Tongue (tissue), 2 donors: Measurements from ENCODE around the gene TRPM4. TPM values are rescaled to one million over a fixed set of nuclear protein-coding genes. Genes with fewer than 3 reads are reported as not detected.

Experiments used
- DNase-seq: peaks from one replicate; pipeline ENCODE4 v3.0.0-alpha.2; 2015
- total RNA-seq: library from RNA; depleted of rRNA; stranded (reverse); fragments of >200 nt; gene quantifications from one replicate; pipeline ENCODE4 v1.2.3, GENCODE V29; 2014

The TRPM4 gene
- total RNA-seq, 1 donor from 2014 or later, result 28.2 TPM

DNA sequence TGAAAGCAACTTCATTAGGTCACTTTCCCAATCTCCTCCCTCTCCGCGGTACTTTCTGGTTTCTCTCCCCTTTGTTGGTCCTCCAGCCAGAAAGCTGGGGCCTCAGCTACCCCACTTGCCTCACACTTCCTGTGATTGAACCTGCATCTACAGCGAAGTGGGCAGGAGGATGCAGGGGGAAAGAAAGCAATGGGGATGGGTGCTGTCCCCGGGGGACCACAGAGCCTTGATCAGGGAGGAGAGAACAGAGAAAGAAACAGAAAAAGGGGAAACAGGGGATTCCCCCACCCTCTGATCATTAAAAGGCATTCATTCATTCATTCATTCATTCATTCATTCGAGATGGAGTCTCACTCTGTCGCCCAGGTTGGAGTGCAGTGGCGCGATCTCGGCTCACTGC lies 74.2 kb downstream of the TRPM4 start:
- DNase-seq, result no peak

DNA sequence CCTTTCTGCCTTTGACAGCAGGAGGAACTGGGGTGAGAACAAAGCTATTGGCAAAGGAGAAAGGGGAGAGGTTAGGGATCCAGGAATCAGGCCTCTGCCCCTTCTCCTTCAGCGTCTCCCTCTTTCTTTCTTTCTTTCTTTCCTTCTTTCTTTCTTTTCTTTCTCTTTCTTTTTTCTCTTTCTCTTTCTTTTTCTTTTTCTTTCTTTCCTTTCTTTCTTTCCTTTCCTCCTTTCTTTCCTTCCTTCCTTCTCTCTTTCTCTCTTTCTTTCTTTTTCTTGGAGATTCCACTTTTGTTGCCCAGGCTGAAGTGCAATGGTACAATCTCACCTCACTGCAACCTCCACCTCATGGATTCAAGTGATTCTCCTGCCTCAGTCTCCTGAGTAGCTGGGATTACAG lies 75.6 kb downstream of the TRPM4 start:
- no peak for DNase-seq

GRCh38 chr19:49241769-49242168 lies 84.2 kb downstream of the TRPM4 start:
- DNase-seq, result no peak

GRCh38 chr19:49243129-49243528 lies 85.5 kb downstream of the TRPM4 start:
- no peak for DNase-seq

DNA sequence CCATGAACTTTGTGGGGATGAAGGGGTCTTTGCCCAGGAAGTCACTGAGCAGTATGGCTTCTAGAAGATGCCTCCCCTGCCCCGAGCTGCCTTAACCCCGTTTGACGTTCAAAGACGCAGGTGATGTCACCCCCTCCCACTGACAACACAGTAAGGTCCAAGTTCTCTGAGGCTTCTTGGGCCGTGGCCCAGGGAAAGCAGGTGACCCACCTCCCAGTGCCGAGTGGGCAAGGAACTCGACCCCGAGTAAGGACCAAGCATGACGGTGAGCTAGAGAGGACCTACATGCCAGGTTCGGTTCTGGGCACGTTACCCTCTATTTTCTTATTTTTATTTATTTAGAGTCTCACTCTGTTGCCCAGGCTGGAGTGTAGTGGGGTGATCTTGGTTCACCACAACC lies 86.1 kb downstream of the TRPM4 start:
- DNase-seq, result no peak

DNA sequence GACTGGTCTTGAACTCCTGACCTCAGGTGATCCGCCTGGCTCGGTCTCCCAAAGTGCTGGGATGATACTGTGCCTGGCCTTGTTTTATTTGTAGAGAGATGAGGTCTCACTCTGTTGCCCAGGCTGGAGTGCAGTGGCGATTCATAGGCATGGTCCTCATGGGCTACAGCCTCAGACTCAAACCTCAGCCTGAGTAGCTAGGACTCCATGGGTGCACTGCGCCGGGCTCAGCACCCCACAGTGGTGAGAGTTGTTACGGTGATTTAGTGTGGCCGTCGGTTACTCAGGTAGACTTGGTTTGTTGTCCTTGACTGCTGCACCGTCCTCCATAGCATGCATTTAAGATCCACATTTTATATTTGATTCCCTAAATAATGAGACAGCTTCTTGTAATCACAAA lies 86.7 kb downstream of the TRPM4 start:
- no peak for DNase-seq

GRCh38 chr19:49247676-49248075 lies 90.1 kb downstream of the TRPM4 start:
- DNase-seq, result no peak

- DNase-seq, result no peak
Measured at GRCh38 chr19:49249933-49250332, 92.3 kb downstream of the TRPM4 start.

GRCh38 chr19:49255674-49256073 lies 98.1 kb downstream of the TRPM4 start:
- DNase-seq, result no peak

DNA sequence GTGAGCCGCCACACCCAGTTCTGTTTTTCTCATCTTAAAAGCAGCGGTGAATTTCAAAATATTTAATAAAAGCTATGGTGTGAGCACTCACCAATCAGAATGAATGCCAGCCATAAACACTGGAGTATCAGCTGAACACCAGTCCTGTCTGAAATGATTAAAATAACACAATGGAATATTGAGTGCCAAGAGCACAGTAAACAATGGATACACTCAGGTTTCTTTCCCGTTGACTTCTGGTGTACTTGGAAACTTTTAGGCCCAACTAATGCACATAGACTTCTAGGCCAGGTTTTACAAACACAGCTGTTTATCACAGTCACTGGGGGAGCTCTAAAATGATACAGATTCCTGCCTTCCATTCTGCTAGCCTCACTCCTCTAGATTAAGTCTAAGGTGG lies 99.1 kb downstream of the TRPM4 start:
- no peak for DNase-seq

Other genes starting within 250 kb of the TRPM4 start
- gene DHDH, start 224.1 kb upstream of the TRPM4 start, total RNA-seq, result not detected
- gene BAX, start 202.9 kb upstream of the TRPM4 start, total RNA-seq, result 22.1 TPM
- 430 TPM for gene FTL, start 192.5 kb upstream of the TRPM4 start, total RNA-seq
- 88.6 TPM for gene GYS1, start 164.5 kb upstream of the TRPM4 start, total RNA-seq
- gene RUVBL2, start 163.9 kb upstream of the TRPM4 start, total RNA-seq, result 96.6 TPM
- gene LHB, start 140.7 kb upstream of the TRPM4 start, total RNA-seq, result not detected
- gene CGB3, start 133.5 kb upstream of the TRPM4 start, total RNA-seq, result not detected
- not detected for gene CGB2, start 125.9 kb upstream of the TRPM4 start, total RNA-seq
- gene CGB1, start 120.9 kb upstream of the TRPM4 start, total RNA-seq, result not detected
- gene CGB5, start 113.9 kb upstream of the TRPM4 start, total RNA-seq, result not detected
- gene CGB8, start 108.7 kb upstream of the TRPM4 start, total RNA-seq, result not detected
- 0.21 TPM for gene CGB7, start 100.0 kb upstream of the TRPM4 start, total RNA-seq
- 6.5 TPM for gene NTF4, start 93.0 kb upstream of the TRPM4 start, total RNA-seq
- gene KCNA7, start 85.1 kb upstream of the TRPM4 start, total RNA-seq, result 15.7 TPM
- gene SNRNP70, start 72.3 kb upstream of the TRPM4 start, total RNA-seq, result 150 TPM
- 6.1 TPM for gene LIN7B, start 43.4 kb upstream of the TRPM4 start, total RNA-seq
- 0.51 TPM for gene C19orf73, start 38.6 kb upstream of the TRPM4 start, total RNA-seq
- gene PPFIA3, start 38.2 kb upstream of the TRPM4 start, total RNA-seq, result 9.7 TPM
- 154 TPM for gene HRC, start 2.4 kb upstream of the TRPM4 start, total RNA-seq
- gene SLC6A16, start 167.4 kb downstream of the TRPM4 start, total RNA-seq, result 0.51 TPM
- 2.3 TPM for gene CD37, start 177.6 kb downstream of the TRPM4 start, total RNA-seq
- gene TEAD2, start 204.6 kb downstream of the TRPM4 start, total RNA-seq, result 30.9 TPM
- not detected for gene DKKL1, start 206.1 kb downstream of the TRPM4 start, total RNA-seq
- gene KASH5, start 230.5 kb downstream of the TRPM4 start, total RNA-seq, result not detected